H1 (cell line): ENCODE data around the gene ACTL6A. TPM values are rescaled to one million over a fixed set of nuclear protein-coding genes. Genes with fewer than 3 reads are reported as not detected.

Experiments
- GTF2F1 ChIP-seq: IDR thresholded peaks from 2 replicates; pipeline ENCODE4 v1.6.1; 2012; ENCODE audit warnings: low read depth, low read length, improper control_type of control experiment, borderline replicate concordance
- MAFK ChIP-seq: IDR thresholded peaks from 2 replicates; pipeline ENCODE4 v1.6.1; 2012; ENCODE audit warnings: low read depth, mild to moderate bottlenecking, improper control_type of control experiment, low read length
- NRF1 ChIP-seq: IDR thresholded peaks from 2 replicates; pipeline ENCODE4 v1.6.1; 2011; ENCODE audit warnings: mild to moderate bottlenecking, low read depth, low read length, improper control_type of control experiment
- SAP30 ChIP-seq: fragments of 300-600 bp; sonication (generic); IDR thresholded peaks from 2 replicates; pipeline ENCODE4 v1.7.1; 2012; ENCODE audit warnings: low read length, moderate library complexity, mild to moderate bottlenecking, inconsistent platforms; ENCODE audit not compliant: insufficient read depth, insufficient replicate concordance
- polyA plus RNA-seq, 7 experiments: library from polyadenylated mRNA; depleted of rRNA in 3 of 7; stranded (reverse) in 5 of 7; unstranded in 2 of 7; fragments of >200 nt in 5 of 7; fragments of 200-250 nt in 2 of 7; gene quantifications; 1 replicate in 5 of 7; 2 replicates in 1 of 7; 4 replicates in 1 of 7; pipeline versions ENCODE4 v1.2.1 to v1.2.3, GENCODE V29; 2011 to 2013; ENCODE audit warnings: missing spikeins in 2 of 7, mixed read lengths in 2 of 7
- total RNA-seq: library from RNA; stranded (reverse); fragmentation: NEBNext Ultra II Directional; extraction: Animal tissue kit (Norgen Biotek cat#: 25700); gene quantifications from 2 replicates; pipeline ENCODE4 v1.2.1, GENCODE V29; 2021

The ACTL6A gene
- total and polyA plus RNA-seq, 2 of the 8 experiments (the other 6 are each of a cell fraction or from before 2014, with no cell fraction given) = 76.9 to 99.5 TPM

DNA sequence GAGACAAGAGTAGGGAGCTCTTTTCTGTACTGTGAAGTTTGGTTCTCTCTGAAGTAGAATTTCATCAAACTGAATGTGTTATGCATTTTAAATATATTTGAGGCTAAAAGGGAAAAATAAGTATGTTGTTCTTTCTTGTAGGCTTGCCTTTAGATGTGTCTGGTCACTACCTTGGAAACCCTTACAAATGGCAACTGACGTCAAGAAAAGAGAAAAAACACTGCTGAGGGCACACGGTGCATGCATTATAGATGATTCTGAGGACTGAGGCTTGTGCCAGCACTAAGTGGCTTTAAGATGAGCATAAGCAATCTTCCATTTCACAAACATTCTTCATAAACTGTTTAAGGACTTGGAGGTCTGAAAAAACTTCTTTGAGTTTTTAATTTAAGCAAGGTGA lies 31.1 kb upstream of the ACTL6A start (continued):
- no peak for TF ChIP-seq NRF1
- TF ChIP-seq MAFK = no peak
- TF ChIP-seq SAP30 = no peak
- no peak for TF ChIP-seq GTF2F1
